ENCODE data around the gene C1orf115.
"Not testable (repeated sequence)": the region's sequence is repeated elsewhere in the genome, so short reads cannot be mapped to it uniquely, and the experiment has no call there.

C1orf115 gene

GRCh38 chr1:220706480-220706879, 16.3 kb downstream of the C1orf115 start:
- no peak overlapping the region for H3K4me3 ChIP-seq (ENCODE audit: low read depth, low read length)
- DNase-seq (ENCODE audit: low read depth), result no peak
- TF ChIP-seq, protein P1, sequence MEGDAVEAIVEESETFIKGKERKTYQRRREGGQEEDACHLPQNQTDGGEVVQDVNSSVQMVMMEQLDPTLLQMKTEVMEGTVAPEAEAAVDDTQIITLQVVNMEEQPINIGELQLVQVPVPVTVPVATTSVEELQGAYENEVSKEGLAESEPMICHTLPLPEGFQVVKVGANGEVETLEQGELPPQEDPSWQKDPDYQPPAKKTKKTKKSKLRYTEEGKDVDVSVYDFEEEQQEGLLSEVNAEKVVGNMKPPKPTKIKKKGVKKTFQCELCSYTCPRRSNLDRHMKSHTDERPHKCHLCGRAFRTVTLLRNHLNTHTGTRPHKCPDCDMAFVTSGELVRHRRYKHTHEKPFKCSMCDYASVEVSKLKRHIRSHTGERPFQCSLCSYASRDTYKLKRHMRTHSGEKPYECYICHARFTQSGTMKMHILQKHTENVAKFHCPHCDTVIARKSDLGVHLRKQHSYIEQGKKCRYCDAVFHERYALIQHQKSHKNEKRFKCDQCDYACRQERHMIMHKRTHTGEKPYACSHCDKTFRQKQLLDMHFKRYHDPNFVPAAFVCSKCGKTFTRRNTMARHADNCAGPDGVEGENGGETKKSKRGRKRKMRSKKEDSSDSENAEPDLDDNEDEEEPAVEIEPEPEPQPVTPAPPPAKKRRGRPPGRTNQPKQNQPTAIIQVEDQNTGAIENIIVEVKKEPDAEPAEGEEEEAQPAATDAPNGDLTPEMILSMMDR (conservative IDR thresholded peaks at IDR 0.05; ENCODE audit: low read depth, low read length), result no peak

GRCh38 chr1:220707160-220707559, 17.0 kb downstream of the C1orf115 start:
- DNase-seq (ENCODE audit: low read depth), result no peak
- TF ChIP-seq, protein P1 (conservative IDR thresholded peaks at IDR 0.05; ENCODE audit: low read depth, low read length), result no peak
- no peak overlapping the region for H3K4me3 ChIP-seq (ENCODE audit: low read depth, low read length)

- H3K4me3 ChIP-seq (ENCODE audit: low read depth, low read length), result no peak overlapping the region
- TF ChIP-seq, protein P1 (conservative IDR thresholded peaks at IDR 0.05; ENCODE audit: low read depth, low read length), result no peak
- DNase-seq (ENCODE audit: low read depth), result no peak
These were observed 18.1 kb downstream of the C1orf115 start for GRCh38 chr1:220708244-220708643.

DNA sequence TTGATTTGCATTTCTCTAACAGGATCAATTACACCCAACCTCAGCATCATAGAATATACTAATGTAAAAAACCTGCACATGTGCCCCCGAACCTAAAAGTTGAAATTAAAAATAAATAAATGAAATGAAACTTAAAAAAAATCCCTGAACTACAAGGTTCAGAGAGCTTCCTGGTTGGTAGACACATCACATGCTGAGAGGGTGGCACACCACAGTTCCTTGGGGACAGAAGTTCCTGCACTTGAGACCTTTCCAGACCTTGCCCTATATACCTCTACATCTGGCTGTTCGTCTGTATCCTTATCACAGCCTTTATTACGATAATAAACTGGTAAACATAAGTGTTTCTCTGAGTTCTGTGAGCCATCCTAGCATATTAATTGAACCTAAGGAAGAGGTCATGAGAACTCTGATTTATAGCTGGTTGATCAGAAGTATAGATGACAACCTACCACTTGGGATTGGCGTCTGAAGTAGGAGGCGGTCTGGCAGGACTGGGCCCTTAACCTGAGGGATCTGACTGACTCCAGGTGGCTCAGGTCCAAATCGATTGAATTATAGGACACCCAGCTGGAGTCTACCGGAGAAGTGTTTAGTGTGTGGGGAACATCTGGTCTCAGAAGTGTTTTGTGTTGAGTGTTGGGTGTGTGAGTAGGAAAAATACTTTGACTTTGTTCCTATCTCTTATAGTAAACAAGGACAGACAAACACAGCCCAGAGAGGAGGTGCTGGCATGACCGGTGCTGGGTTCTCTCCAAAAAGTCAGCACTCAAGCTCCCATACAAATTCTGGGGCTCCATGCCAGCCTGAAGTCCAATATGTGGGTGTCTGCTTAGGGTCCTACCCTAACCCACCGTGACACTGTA, 19.0 kb downstream of the C1orf115 start:
- TF ChIP-seq, protein P1 (conservative IDR thresholded peaks at IDR 0.05; ENCODE audit: low read depth, low read length), result no peak
- no peak for DNase-seq (ENCODE audit: low read depth)
- no peak overlapping the region for H3K4me3 ChIP-seq (ENCODE audit: low read depth, low read length)

DNA sequence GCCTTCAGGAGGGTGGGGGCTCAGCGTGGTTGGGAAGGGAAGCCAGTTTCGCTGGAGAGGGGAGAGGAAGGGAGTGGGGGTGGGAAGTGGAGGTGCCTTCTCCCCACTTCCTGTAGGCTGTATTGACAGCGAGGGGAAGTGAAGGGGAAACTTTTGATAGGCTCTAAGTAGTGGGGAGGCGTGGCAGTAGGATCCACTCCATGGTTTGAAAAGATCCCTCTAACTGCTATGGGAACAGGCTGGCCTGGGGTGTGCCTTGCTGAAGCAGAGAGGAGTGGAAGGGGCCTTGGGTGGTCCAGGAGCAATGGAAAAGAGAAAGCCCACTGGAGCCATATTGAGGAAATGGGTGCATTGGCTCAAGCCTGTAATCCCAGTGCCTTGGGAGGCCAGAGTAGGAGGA, 20.2 kb downstream of the C1orf115 start:
- TF ChIP-seq, protein P1 (conservative IDR thresholded peaks at IDR 0.05; ENCODE audit: low read depth, low read length), result no peak

DNA sequence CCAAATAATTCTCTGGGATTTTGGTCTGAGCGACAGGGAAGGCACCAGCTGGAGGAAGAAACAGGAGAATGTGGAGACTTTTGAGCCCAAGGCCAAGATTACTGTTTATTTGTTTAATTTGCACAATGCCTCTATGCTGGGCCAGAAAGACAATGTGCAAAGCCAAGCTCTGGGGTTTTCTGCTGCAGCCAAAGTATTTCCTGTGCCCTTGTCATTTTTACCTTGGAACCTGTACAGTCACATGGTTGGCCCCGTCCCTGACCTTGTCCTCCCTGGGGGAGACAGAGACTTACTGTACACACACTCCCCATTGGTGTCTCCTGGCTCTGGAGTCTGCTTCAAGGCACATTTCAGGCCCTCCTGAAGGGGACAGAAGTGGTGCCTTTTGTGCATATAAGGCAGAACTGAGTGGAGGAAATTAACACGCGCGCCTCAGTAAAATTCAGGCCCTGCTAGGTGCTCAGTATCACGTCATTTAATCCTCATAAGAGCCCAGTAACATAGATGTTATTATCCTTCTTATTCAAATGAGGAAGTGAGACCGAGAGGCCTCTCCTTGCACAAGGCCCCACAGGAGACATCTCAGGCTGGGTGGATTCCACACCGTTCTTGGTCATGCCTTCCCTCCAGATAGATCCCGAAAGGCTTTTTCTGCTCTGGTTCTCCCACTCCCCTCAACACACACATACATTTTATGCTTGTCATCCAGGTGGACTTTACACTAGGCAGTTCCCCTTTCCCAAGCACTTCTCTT, 21.1 kb downstream of the C1orf115 start:
- no peak for DNase-seq (ENCODE audit: low read depth)
- TF ChIP-seq, protein P1 (conservative IDR thresholded peaks at IDR 0.05; ENCODE audit: low read depth, low read length), result no peak
- H3K4me3 ChIP-seq (ENCODE audit: low read depth, low read length), result no peak overlapping the region

More for the DNA sequence above, 20.2 kb downstream of the C1orf115 start:
- no peak overlapping the region for H3K4me3 ChIP-seq (ENCODE audit: low read depth, low read length)
- DNase-seq (ENCODE audit: low read depth), result no peak

GRCh38 chr1:220715986-220716385, 25.8 kb downstream of the C1orf115 start:
- DNase-seq (ENCODE audit: low read depth); H3K4me3 ChIP-seq (ENCODE audit: low read depth, low read length): not testable (repeated sequence)

Data from choroid plexus epithelial cell (primary cell).